Renal cortex interstitium (tissue), 3 donors: Measurements from ENCODE around the gene TTPAL. TPM values are rescaled to one million over a fixed set of nuclear protein-coding genes. Genes with fewer than 3 reads are reported as not detected.

Experiments used
- polyA plus RNA-seq, 3 donors: library from polyadenylated mRNA; unstranded; fragments of 120-200 nt; gene quantifications; one replicate each; pipeline ENCODE4 v1.2.1, GENCODE V29; 2013; ENCODE audit not compliant: insufficient read length in 3 of 3

Gene TTPAL
- polyA plus RNA-seq, 3 donors, result 12.8 to 14.7 (median 12.9) TPM

Other genes with a start within 250 kb of the TTPAL start
- under 1 TPM; 0.12 to 0.50 (median 0.24) TPM for gene GDAP1L1, start 228.6 kb upstream of the TTPAL start, polyA plus RNA-seq
- gene FITM2, start 164.7 kb upstream of the TTPAL start, polyA plus RNA-seq, result 1 to 10 TPM; 7.4 to 8.6 (median 8.5) TPM
- under 1 TPM; 0.37 to 0.64 (median 0.42) TPM for gene R3HDML, start 138.8 kb upstream of the TTPAL start, polyA plus RNA-seq
- gene HNF4A, start 120.2 kb upstream of the TTPAL start, polyA plus RNA-seq, result 10 to 100 TPM; 50.4 to 53.0 (median 51.7) TPM
- 10 to 100 TPM; 61.9 to 71.2 (median 68.5) TPM for gene SERINC3, start 46.2 kb downstream of the TTPAL start, polyA plus RNA-seq
- gene PKIG, start 106.7 kb downstream of the TTPAL start, polyA plus RNA-seq, result 10 to 100 TPM; 57.1 to 64.9 (median 62.8) TPM
- 1 to 10 TPM; 4.9 to 6.3 (median 5.2) TPM for gene ADA, start 175.8 kb downstream of the TTPAL start, polyA plus RNA-seq
- under 1 TPM in 2 of 3 donors, not detected in 1; 0.17 to 0.26 TPM for gene CCN5, start 239.5 kb downstream of the TTPAL start, polyA plus RNA-seq